DOHH2 (cell line): ENCODE results near the gene ABLIM2.

Source experiments
- EZH2phosphoT487 ChIP-seq: fragments of 200-600 bp; sonication (generic); IDR thresholded peaks from 2 replicates; pipeline ENCODE4 v1.6.1; 2017; ENCODE audit warnings: borderline replicate concordance, mild to moderate bottlenecking, antibody characterized with exemption, low read length, moderate library complexity, mixed read lengths
- TF ChIP-seq, protein P1 (sequence below): fragments of 200-600 bp; sonication (generic); IDR thresholded peaks from one replicate; pipeline ENCODE4 v1.5.1; 2014; ENCODE audit warnings: antibody characterized with exemption, mild to moderate bottlenecking, low read depth, low read length; ENCODE audit not compliant: poor library complexity, severe bottlenecking

DNA sequence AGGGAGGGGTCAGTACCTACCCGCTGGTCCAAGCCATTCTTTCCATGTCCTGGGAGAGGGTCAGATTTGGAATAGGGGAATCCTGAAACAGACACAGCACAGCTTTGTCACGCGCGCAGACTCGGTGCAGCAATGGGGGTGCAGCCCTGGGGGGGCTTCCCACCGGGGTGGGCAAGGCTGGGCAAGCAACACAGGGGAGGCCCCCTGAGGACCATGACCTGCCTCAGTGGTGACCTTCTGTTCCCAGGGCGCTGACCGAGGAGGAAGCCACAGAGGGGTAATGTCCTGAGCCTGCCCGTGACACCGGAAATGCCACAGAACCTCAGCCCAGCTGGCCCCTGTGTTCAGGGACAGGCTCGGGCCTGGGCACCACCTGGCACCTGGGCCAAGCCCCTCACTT is 165.8 kb downstream of the ABLIM2 start:
- TF ChIP-seq, protein P1, sequence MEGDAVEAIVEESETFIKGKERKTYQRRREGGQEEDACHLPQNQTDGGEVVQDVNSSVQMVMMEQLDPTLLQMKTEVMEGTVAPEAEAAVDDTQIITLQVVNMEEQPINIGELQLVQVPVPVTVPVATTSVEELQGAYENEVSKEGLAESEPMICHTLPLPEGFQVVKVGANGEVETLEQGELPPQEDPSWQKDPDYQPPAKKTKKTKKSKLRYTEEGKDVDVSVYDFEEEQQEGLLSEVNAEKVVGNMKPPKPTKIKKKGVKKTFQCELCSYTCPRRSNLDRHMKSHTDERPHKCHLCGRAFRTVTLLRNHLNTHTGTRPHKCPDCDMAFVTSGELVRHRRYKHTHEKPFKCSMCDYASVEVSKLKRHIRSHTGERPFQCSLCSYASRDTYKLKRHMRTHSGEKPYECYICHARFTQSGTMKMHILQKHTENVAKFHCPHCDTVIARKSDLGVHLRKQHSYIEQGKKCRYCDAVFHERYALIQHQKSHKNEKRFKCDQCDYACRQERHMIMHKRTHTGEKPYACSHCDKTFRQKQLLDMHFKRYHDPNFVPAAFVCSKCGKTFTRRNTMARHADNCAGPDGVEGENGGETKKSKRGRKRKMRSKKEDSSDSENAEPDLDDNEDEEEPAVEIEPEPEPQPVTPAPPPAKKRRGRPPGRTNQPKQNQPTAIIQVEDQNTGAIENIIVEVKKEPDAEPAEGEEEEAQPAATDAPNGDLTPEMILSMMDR: no peak
- no peak for TF ChIP-seq EZH2phosphoT487
